ENCODE results near the gene KRT83.

- no peak for TF ChIP-seq POLR2AphosphoS5 (IDR thresholded peaks at IDR 0.05; ENCODE audit: borderline replicate concordance, low read depth, low read length)
- peak; percentile 81 for TF ChIP-seq EZH2 (IDR thresholded peaks at IDR 0.05)
- no peak for TF ChIP-seq FOXP2 (optimal IDR thresholded peaks at IDR 0.05; ENCODE audit: control extremely low read depth, extremely low read length, insufficient read depth)
These were observed 13.1 kb downstream of the KRT83 start for GRCh38 chr12:52307836-52308805.
